Purkinje cell (primary cell): ENCODE results near the gene PPP6R3. TPM values are rescaled to one million over a fixed set of nuclear protein-coding genes. Genes with fewer than 3 reads are reported as not detected.

ENCODE experiments used
- polyA plus RNA-seq: library from polyadenylated mRNA; unstranded; fragments of >200 nt; fragmentation: Nextera tagmentation; gene quantifications from 2 replicates; pipeline ENCODE4 v1.2.1, GENCODE V29; 2014

The PPP6R3 gene, protein sequence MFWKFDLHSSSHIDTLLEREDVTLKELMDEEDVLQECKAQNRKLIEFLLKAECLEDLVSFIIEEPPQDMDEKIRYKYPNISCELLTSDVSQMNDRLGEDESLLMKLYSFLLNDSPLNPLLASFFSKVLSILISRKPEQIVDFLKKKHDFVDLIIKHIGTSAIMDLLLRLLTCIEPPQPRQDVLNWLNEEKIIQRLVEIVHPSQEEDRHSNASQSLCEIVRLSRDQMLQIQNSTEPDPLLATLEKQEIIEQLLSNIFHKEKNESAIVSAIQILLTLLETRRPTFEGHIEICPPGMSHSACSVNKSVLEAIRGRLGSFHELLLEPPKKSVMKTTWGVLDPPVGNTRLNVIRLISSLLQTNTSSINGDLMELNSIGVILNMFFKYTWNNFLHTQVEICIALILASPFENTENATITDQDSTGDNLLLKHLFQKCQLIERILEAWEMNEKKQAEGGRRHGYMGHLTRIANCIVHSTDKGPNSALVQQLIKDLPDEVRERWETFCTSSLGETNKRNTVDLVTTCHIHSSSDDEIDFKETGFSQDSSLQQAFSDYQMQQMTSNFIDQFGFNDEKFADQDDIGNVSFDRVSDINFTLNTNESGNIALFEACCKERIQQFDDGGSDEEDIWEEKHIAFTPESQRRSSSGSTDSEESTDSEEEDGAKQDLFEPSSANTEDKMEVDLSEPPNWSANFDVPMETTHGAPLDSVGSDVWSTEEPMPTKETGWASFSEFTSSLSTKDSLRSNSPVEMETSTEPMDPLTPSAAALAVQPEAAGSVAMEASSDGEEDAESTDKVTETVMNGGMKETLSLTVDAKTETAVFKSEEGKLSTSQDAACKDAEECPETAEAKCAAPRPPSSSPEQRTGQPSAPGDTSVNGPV
- 29.8 and 37.7 TPM in 2 replicates for polyA plus RNA-seq

GRCh38 chr11:68460741-68461574 lies at the start of gene PPP6R3:
Gene PPP6R3, plus strand, starts transcription at chr11:68460752. Its CDS starts 76,913 bp downstream, at chr11:68537665.

Other genes starting within 250 kb of the PPP6R3 start
- gene KMT5B, start 247.5 kb upstream of the PPP6R3 start, polyA plus RNA-seq, result 17.5 and 18.8 TPM in 2 replicates
- gene C11orf24, start 188.8 kb upstream of the PPP6R3 start, polyA plus RNA-seq, result 1.7 and 3.5 TPM in 2 replicates
- gene LRP5, start 148.2 kb upstream of the PPP6R3 start, polyA plus RNA-seq, result not detected in 2 replicates
- gene GAL, start 223.8 kb downstream of the PPP6R3 start, polyA plus RNA-seq, result not detected in 2 replicates